ENCODE results near the gene MLLT10. TPM values are rescaled to one million over a fixed set of nuclear protein-coding genes. Genes with fewer than 3 reads are reported as not detected.
A peak's percentile ranks its signal among the peaks of the same experiment; 100 is the strongest.
"Not testable (repeated sequence)": the region's sequence is repeated elsewhere in the genome, so short reads cannot be mapped to it uniquely, and the experiment has no call there.

The MLLT10 gene
- total RNA-seq, 1 donor from 2014 or later, result 58.1 TPM

DNA sequence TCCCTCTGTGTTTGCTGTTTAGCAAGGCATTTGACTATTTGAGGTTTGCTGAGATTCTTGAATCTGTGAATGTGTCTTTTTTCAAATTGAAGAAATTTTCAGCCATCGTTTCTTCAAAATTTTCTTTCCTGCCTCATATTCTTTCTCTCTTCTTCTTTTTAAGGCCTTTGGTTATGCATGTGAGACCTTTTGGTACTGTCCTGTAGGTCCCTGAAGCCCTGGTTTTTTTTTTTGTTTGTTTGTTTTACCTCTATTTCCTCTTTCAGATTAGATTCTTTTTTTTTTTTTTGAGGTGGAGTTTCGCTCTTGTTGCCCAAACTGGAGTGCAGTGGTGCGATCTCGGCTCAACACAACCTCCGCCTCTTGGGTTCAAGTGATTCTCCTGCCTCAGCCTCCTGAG lies 45.3 kb downstream of the MLLT10 start:
- no peak for DNase-seq (ENCODE audit: low read depth, low spot score)
- peaks cover 3% of the 10 kb centered on the region for H3K9me3 Mint-ChIP-seq
- H3K36me3 Mint-ChIP-seq (ENCODE audit: low read depth), result peaks cover 15% of the 10 kb centered on the region
- no peaks in the 10 kb centered on the region for H3K27me3 Mint-ChIP-seq (ENCODE audit: low read depth)
- TF ChIP-seq, protein P1, sequence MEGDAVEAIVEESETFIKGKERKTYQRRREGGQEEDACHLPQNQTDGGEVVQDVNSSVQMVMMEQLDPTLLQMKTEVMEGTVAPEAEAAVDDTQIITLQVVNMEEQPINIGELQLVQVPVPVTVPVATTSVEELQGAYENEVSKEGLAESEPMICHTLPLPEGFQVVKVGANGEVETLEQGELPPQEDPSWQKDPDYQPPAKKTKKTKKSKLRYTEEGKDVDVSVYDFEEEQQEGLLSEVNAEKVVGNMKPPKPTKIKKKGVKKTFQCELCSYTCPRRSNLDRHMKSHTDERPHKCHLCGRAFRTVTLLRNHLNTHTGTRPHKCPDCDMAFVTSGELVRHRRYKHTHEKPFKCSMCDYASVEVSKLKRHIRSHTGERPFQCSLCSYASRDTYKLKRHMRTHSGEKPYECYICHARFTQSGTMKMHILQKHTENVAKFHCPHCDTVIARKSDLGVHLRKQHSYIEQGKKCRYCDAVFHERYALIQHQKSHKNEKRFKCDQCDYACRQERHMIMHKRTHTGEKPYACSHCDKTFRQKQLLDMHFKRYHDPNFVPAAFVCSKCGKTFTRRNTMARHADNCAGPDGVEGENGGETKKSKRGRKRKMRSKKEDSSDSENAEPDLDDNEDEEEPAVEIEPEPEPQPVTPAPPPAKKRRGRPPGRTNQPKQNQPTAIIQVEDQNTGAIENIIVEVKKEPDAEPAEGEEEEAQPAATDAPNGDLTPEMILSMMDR (conservative IDR thresholded peaks at IDR 0.05), result no peak
- no peak overlapping the region for H3K4me3 Mint-ChIP-seq
- no peak overlapping the region for H3K27ac Mint-ChIP-seq (ENCODE audit: unreplicated experiment)
- peaks cover 6% of the 10 kb centered on the region for H3K4me1 Mint-ChIP-seq

DNA sequence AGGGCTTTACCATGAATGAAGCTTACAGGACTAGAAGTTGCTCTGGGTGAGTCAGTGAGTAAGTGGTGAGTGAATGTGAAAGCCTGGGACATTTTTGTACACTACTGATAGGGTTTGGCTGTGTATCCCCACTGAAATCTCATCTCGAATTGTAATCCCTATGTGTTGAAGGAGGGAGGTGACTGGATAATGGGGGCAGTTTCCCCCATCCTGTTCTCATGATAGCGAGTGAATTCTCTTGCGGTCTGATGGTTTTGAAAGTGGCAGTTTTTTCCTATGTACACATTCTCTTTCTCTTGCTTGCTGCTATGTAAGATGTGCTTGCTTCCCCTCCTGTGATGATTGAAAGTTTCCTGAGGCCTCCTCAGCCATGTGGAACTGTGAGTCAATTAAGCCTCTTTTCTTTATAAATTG lies 47.4 kb downstream of the MLLT10 start:
- peaks cover 17% of the 10 kb centered on the region for H3K36me3 Mint-ChIP-seq (ENCODE audit: low read depth)
- not testable (repeated sequence) for H3K9me3 Mint-ChIP-seq; H3K4me3 Mint-ChIP-seq; H3K4me1 Mint-ChIP-seq; H3K27me3 Mint-ChIP-seq (ENCODE audit: low read depth); H3K27ac Mint-ChIP-seq (ENCODE audit: unreplicated experiment); DNase-seq (ENCODE audit: low read depth, low spot score)

DNA sequence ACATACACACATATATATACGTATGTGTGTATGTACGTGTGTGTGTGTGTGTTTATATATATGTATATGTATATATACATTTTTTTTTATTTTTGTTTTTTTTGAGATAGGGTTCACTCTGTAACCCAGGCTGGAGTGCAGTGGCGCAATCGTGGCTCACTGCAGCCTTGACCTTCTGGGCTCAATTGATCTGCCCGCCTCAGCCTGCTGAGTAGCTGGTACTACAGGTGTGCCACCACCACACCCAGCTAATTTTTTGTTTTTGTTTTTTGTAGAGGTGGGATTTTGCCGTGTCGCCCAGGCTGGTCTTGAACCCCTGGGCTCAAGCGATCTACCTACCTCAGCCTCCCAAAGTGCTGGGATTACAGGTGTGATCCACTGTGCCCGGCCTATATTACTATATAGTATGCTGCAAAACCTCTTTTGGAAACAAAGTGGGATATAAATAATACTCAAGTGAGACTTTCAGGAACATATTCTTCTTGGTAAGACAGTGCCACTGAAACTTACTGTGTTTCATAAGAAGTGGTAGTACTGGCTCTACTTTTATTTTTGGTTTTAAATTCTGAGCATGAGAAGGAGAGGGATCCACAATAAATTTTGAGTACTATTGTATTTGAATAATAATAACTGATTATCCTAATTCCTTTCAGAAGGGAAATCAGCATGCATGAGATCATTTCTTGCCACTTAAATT lies 51.0 kb downstream of the MLLT10 start:
- TF ChIP-seq, protein P1 (conservative IDR thresholded peaks at IDR 0.05), result no peak
- H3K4me1 Mint-ChIP-seq, result peaks cover 6% of the 10 kb centered on the region
- H3K27me3 Mint-ChIP-seq (ENCODE audit: low read depth), result no peaks in the 10 kb centered on the region
- DNase-seq (ENCODE audit: low read depth, low spot score), result no peak
- H3K27ac Mint-ChIP-seq (ENCODE audit: unreplicated experiment), result no peak overlapping the region
- peaks cover 3% of the 10 kb centered on the region for H3K9me3 Mint-ChIP-seq
- no peak overlapping the region for H3K4me3 Mint-ChIP-seq
- H3K36me3 Mint-ChIP-seq (ENCODE audit: low read depth), result peaks cover 16% of the 10 kb centered on the region

DNA sequence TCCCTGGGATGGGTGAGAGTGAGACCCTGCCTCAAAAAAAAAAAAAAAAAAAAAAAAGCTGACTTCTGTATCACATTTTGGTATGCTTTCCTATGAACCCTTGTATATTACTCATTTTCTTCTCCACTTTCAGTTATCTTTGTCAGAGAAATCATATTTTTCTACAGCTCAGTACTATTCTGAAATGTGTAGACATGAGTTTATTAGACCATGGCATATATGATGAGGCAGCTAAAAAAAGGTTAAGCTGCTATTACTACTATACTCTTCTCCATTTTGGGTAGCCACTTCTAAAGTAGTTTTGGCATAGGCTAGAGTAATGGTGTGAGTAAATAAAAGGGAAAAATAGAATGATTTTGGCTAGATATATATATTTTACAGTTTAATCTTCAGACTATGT lies 53.4 kb downstream of the MLLT10 start:
- DNase-seq (ENCODE audit: low read depth, low spot score), result no peak
- no peaks in the 10 kb centered on the region for H3K4me1 Mint-ChIP-seq
- H3K4me3 Mint-ChIP-seq, result no peak overlapping the region
- no peaks in the 10 kb centered on the region for H3K27me3 Mint-ChIP-seq (ENCODE audit: low read depth)
- H3K27ac Mint-ChIP-seq (ENCODE audit: unreplicated experiment), result no peak overlapping the region
- H3K9me3 Mint-ChIP-seq, result peaks cover 3% of the 10 kb centered on the region
- TF ChIP-seq, protein P1 (conservative IDR thresholded peaks at IDR 0.05), result no peak
- peaks cover 18% of the 10 kb centered on the region for H3K36me3 Mint-ChIP-seq (ENCODE audit: low read depth)

DNA sequence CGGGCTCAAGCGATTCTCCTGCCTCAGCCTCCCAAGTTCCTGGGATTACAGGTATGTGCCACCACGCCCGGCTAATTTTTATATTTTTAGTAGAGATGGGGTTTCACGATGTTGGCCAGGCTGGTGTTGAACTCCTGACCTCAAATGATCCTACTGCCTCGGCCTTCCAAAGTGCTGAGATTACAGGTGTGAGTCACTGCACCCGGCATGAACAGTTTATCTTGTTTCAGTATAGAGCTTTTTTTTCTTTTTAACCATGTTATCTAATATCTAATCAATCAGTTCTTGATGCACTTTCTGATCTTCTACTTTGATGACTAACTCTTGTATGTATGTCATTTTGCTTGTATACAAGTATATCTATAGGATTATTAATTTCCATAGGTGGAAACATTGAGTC lies 54.1 kb downstream of the MLLT10 start:
- peak overlapping the region; percentile 16 for H3K27ac Mint-ChIP-seq (ENCODE audit: unreplicated experiment)
- H3K9me3 Mint-ChIP-seq; DNase-seq (ENCODE audit: low read depth, low spot score); H3K27me3 Mint-ChIP-seq (ENCODE audit: low read depth); H3K4me3 Mint-ChIP-seq; H3K4me1 Mint-ChIP-seq: not testable (repeated sequence)
- H3K36me3 Mint-ChIP-seq (ENCODE audit: low read depth), result peaks cover 19% of the 10 kb centered on the region

DNA sequence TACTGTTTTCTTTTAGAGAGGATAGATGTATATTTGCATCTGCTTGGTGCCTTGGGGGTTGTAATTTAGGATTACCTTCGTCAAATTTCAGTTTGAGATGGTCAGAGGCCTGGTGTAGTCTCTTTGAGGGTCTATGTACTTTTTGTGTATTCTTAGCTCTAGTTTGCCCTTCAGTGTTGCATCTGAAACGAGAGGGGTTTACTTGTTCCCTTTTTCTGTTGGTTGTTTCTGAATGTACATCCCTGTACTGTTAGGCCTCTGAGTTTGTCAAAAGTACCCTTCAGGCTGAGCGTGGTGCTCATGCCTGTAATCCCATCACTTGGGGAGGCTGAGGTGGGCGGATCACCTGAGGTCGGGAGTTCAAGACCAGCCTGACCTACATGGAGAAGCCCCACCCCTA lies 60.0 kb downstream of the MLLT10 start:
- peaks cover 17% of the 10 kb centered on the region for H3K36me3 Mint-ChIP-seq (ENCODE audit: low read depth)
- TF ChIP-seq, protein P1 (conservative IDR thresholded peaks at IDR 0.05), result no peak
- H3K4me1 Mint-ChIP-seq, result peaks cover 20% of the 10 kb centered on the region
- no peak for DNase-seq (ENCODE audit: low read depth, low spot score)
- no peak overlapping the region for H3K27ac Mint-ChIP-seq (ENCODE audit: unreplicated experiment)
- no peak overlapping the region for H3K4me3 Mint-ChIP-seq
- H3K27me3 Mint-ChIP-seq (ENCODE audit: low read depth), result no peaks in the 10 kb centered on the region
- peaks cover 6% of the 10 kb centered on the region for H3K9me3 Mint-ChIP-seq
